Transverse colon (tissue), 4 donors: ENCODE data around the gene NIT2. TPM values are rescaled to one million over a fixed set of nuclear protein-coding genes. Genes with fewer than 3 reads are reported as not detected.
"Not testable (repeated sequence)": the region's sequence is repeated elsewhere in the genome, so short reads cannot be mapped to it uniquely, and the experiment has no call there.

Experiments
- DNase-seq: peaks from one replicate; pipeline ENCODE4 v3.0.0-alpha.2; 2019
- H3K27ac ChIP-seq, 4 donors: fragments of 200-600 bp; sonication (generic); 2 replicates each; pipeline ENCODE4 v1.5.1; 2016 to 2018; ENCODE audit warnings: inconsistent platforms in 4 of 4
- H3K27me3 ChIP-seq: fragments of 200-600 bp; sonication (generic); 2 replicates; pipeline ENCODE4 v1.5.1; 2017; ENCODE audit warnings: inconsistent platforms
- H3K36me3 ChIP-seq, 4 donors: fragments of 200-600 bp; sonication (generic); 2 replicates each; pipeline ENCODE4 v1.5.1; 2017 to 2019; ENCODE audit warnings: inconsistent platforms in 4 of 4
- H3K4me1 ChIP-seq, 4 donors: fragments of 200-600 bp; sonication (generic); 2 replicates each; pipeline ENCODE4 v1.5.1; 2017 to 2020; ENCODE audit warnings: inconsistent platforms in 4 of 4
- H3K4me3 ChIP-seq, 4 donors: fragments of 200-600 bp; sonication (generic); 1 replicate in 1 of 4; 2 replicates in 3 of 4; pipeline versions ENCODE4 v1.5.1 to v1.6.1; 2017 to 2019; ENCODE audit warnings: inconsistent platforms in 4 of 4
- H3K9me3 ChIP-seq, 2 donors: fragments of 200-600 bp; sonication (generic); 2 replicates each; pipeline ENCODE4 v1.5.1; 2017 to 2019; ENCODE audit warnings: inconsistent platforms in 2 of 2
- EP300 ChIP-seq: sonication (generic); formaldehyde crosslinking; IDR thresholded peaks from one replicate; pipeline ENCODE4 v1.6.1; 2017; ENCODE audit warnings: antibody characterized with exemption, low read depth
- POLR2A ChIP-seq: fragments of 450-650 bp; IDR thresholded peaks from one replicate; pipeline ENCODE4 v1.6.1; 2016; ENCODE audit warnings: antibody characterized with exemption, mild to moderate bottlenecking, moderate library complexity
- POLR2AphosphoS5 ChIP-seq, 3 donors: sonication (generic); formaldehyde crosslinking; IDR thresholded peaks; one replicate each; pipeline ENCODE4 v1.6.1; 2016; ENCODE audit warnings: antibody characterized with exemption in 3 of 3
- WGBS, 2 donors: methylation state at CpG; one replicate each; pipeline ENCODE4 v1.1.5; 2018; ENCODE audit warnings: low coverage in 1 of 2; 5-methylcytosine and 5-hydroxymethylcytosine counted together
- in situ Hi-C, 4 donors: fragments of 200-750 bp; cut with MboI; loops; one replicate each; pipeline versions ENCODE4 v1.15.0 to v1.15.1; 2017; ENCODE audit warnings: low sequenced_read_pairs in 3 of 4, low pct_ligation_motif_present in 1 of 4, low pct_unique_long_range_greater_than_20kb in 1 of 4
- intact Hi-C: fragments of 100-400 bp; cut with DNase I; formaldehyde crosslinking; loops from one replicate; pipeline ENCODE4 v1.15.1; 2023; ENCODE audit warnings: low total_unique reads
- total RNA-seq, 4 donors: library from RNA; depleted of rRNA; stranded (reverse); fragments of >200 nt; gene quantifications; one replicate each; pipeline ENCODE4 v1.1.0, GENCODE V29; 2016
- TF ChIP-seq, protein P1 (sequence below), 5 experiments: fragments of 200-600 bp in 3 of 5; fragments of 450-650 bp in 2 of 5; sonication (generic) in 3 of 5; IDR thresholded peaks; 1 replicate in 2 of 5; 2 replicates in 3 of 5; pipeline ENCODE4 v1.5.1; 2016 to 2017; ENCODE audit warnings: antibody characterized with exemption in 5 of 5, inconsistent platforms in 3 of 5, mild to moderate bottlenecking in 2 of 5, moderate library complexity in 1 of 5

The NIT2 gene
- total RNA-seq, 4 donors from 2014 or later: 13.8 to 25.1 (median 18.8) TPM

DNA sequence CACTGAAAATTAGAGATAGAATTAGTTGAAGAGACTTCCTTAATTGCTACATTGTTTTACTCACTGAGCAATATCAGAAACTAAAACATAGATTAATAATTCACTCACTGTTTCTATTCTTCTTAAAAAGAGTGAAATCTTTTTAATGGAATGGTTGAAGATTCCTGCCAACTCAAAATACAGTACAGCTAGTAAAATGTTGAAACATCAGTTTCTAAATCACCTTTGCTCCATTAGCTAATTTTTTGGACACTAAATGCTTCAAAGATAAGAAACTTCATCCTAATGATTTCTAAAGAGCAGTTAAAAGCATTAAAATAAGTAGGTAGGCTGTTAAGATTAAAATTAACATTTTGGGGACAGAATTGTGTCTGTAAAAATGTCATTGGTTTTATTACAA lies 10.5 kb upstream of the NIT2 start:
- peaks cover 0 to 40% (median 18%) of the 10 kb centered on the region in 4 donors for H3K36me3 ChIP-seq
- H3K4me3 ChIP-seq: no peak overlapping the region
- intact Hi-C loops (no loop called here), in situ Hi-C loops (loop anchor here in 1 of 4 donors (25.0 kb wide), 1 partner anchor 263 kb away; no protein-coding TSS in a partner anchor)
- H3K4me1 ChIP-seq: no peaks in the 10 kb centered on the region
- DNase-seq: no peak
- TF ChIP-seq EP300 (no peak), POLR2AphosphoS5 (IDR thresholded peaks at IDR 0.05) (no peak), POLR2A (no peak)
- TF ChIP-seq, protein P1, sequence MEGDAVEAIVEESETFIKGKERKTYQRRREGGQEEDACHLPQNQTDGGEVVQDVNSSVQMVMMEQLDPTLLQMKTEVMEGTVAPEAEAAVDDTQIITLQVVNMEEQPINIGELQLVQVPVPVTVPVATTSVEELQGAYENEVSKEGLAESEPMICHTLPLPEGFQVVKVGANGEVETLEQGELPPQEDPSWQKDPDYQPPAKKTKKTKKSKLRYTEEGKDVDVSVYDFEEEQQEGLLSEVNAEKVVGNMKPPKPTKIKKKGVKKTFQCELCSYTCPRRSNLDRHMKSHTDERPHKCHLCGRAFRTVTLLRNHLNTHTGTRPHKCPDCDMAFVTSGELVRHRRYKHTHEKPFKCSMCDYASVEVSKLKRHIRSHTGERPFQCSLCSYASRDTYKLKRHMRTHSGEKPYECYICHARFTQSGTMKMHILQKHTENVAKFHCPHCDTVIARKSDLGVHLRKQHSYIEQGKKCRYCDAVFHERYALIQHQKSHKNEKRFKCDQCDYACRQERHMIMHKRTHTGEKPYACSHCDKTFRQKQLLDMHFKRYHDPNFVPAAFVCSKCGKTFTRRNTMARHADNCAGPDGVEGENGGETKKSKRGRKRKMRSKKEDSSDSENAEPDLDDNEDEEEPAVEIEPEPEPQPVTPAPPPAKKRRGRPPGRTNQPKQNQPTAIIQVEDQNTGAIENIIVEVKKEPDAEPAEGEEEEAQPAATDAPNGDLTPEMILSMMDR (IDR thresholded peaks at IDR 0.05): no peak
- H3K27ac ChIP-seq: no peak overlapping the region
- H3K27me3 ChIP-seq: no peaks in the 10 kb centered on the region
- no peaks in the 10 kb centered on the region for H3K9me3 ChIP-seq

DNA sequence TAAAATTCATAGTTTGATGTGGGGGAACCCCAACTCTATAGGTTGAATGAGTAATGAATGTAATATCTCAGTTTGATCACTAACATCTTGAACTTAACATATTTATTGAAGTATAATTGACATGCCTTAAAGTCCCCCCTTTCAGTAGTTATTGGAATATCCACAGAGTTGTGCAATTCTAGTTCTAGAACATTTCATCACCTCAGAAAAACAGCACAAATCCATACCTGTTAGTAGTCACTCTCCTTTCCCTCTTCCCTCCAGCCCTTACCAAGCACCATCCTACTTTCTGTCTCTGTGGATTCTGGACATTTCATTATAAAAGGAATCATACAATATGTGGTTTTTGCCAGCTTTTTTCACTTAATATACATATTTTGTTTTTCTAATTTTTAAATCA lies 8.7 kb upstream of the NIT2 start:
- Histone ChIP-seq H3K4me3 (no peak overlapping the region), H3K9me3 (no peaks in the 10 kb centered on the region), H3K36me3 (peaks cover 0 to 30% (median 11%) of the 10 kb centered on the region in 4 donors), H3K27me3 (no peaks in the 10 kb centered on the region), H3K4me1 (no peaks in the 10 kb centered on the region), H3K27ac (no peak overlapping the region)
- no peak for DNase-seq
- in situ Hi-C loops: no loop called here
- intact Hi-C loops: no loop called here
- TF ChIP-seq, protein P1 (IDR thresholded peaks at IDR 0.05): no peak
- TF ChIP-seq POLR2AphosphoS5 (IDR thresholded peaks at IDR 0.05): no peak
- no peak for TF ChIP-seq POLR2A
- no peak for TF ChIP-seq EP300

GRCh38 chr3:100327377-100327776 lies 7.2 kb upstream of the NIT2 start:
- H3K4me1 ChIP-seq, H3K9me3 ChIP-seq, H3K4me3 ChIP-seq, intact Hi-C loops, H3K27me3 ChIP-seq, H3K27ac ChIP-seq, DNase-seq, in situ Hi-C loops: not testable (repeated sequence)
- peaks cover 0 to 24% (median 6%) of the 10 kb centered on the region in 4 donors for H3K36me3 ChIP-seq
- WGBS, 2 donors: 85 to 96% methylated on average over 2 to 5 of the region's 5 CpGs

- TF ChIP-seq, protein P1 (IDR thresholded peaks at IDR 0.05): no peak
- no peak overlapping the region for H3K27ac ChIP-seq
- in situ Hi-C loops (no loop called here), intact Hi-C loops (no loop called here)
- no peaks in the 10 kb centered on the region for H3K27me3 ChIP-seq
- H3K9me3 ChIP-seq: no peaks in the 10 kb centered on the region
- peaks cover 0 to 11% (median 0%) of the 10 kb centered on the region in 4 donors for H3K36me3 ChIP-seq
- H3K4me1 ChIP-seq: peaks cover 0 to 6% (median 0%) of the 10 kb centered on the region in 4 donors
- WGBS, 2 donors: 28 to 55% methylated on average over 4 of the region's 4 CpGs
- H3K4me3 ChIP-seq: no peak overlapping the region
- no peak for DNase-seq
Measured at GRCh38 chr3:100329800-100330489, 4.6 kb upstream of the NIT2 start.

- TF ChIP-seq POLR2AphosphoS5 (IDR thresholded peaks at IDR 0.05): no peak
- no peak for TF ChIP-seq POLR2A
- TF ChIP-seq, protein P1 (IDR thresholded peaks at IDR 0.05): no peak
- TF ChIP-seq EP300: no peak
- H3K36me3 ChIP-seq: peaks cover 0 to 9% (median 0%) of the 10 kb centered on the region in 4 donors
- intact Hi-C loops: no loop called here
- H3K4me3 ChIP-seq: no peak overlapping the region
- H3K27ac ChIP-seq: no peak overlapping the region
- peaks cover 0 to 12% (median 7%) of the 10 kb centered on the region in 4 donors for H3K4me1 ChIP-seq
- H3K9me3 ChIP-seq: no peaks in the 10 kb centered on the region
- in situ Hi-C loops: no loop called here
- no peak for DNase-seq
- H3K27me3 ChIP-seq: no peaks in the 10 kb centered on the region
- WGBS, 2 donors: 91% methylated on average over 5 of the region's 5 CpGs; no CpG with 5 or more reads in 1 of the 2 donors
Measured at GRCh38 chr3:100330651-100331050, 3.9 kb upstream of the NIT2 start.
